Smooth muscle cell (in vitro differentiated cells): ENCODE results near the gene CNTNAP5. TPM values are rescaled to one million over a fixed set of nuclear protein-coding genes. Genes with fewer than 3 reads are reported as not detected.

Experiments
- DNase-seq: peaks from one replicate; lab custom pipeline; 2025; ENCODE audit not compliant: unreplicated experiment; lab: John Stamatoyannopoulos, UW
- H2AFZ ChIP-seq: fragments of 200-600 bp; sonication (generic); 2 replicates; pipeline ENCODE4 v1.6.0; 2016; ENCODE audit warnings: antibody characterized with exemption, low read depth, mild to moderate bottlenecking
- H3F3A ChIP-seq: fragments of 200-600 bp; sonication (generic); 2 replicates; pipeline ENCODE4 v1.6.0; 2017; ENCODE audit warnings: antibody characterized with exemption, low read depth
- H3K27ac ChIP-seq: fragments of 200-600 bp; sonication (generic); 2 replicates; pipeline ENCODE4 v1.5.1; 2016; ENCODE audit warnings: low read depth, mild to moderate bottlenecking
- H3K27me3 ChIP-seq: fragments of 200-600 bp; sonication (generic); 2 replicates; pipeline ENCODE4 v1.6.1; 2016; ENCODE audit warnings: low read depth, mild to moderate bottlenecking
- H3K36me3 ChIP-seq: fragments of 200-600 bp; sonication (generic); 2 replicates; pipeline ENCODE4 v1.5.1; 2016; ENCODE audit warnings: low read depth
- H3K4me1 ChIP-seq: fragments of 200-600 bp; sonication (generic); 2 replicates; pipeline ENCODE4 v1.5.1; 2016; ENCODE audit warnings: low read depth
- H3K4me2 ChIP-seq: fragments of 200-600 bp; sonication (generic); 2 replicates; pipeline ENCODE4 v1.6.0; 2016; ENCODE audit warnings: mild to moderate bottlenecking
- H3K4me3 ChIP-seq: fragments of 200-600 bp; sonication (generic); 2 replicates; pipeline ENCODE4 v1.5.1; 2016; ENCODE audit warnings: mild to moderate bottlenecking
- H3K79me2 ChIP-seq: fragments of 200-600 bp; sonication (generic); 2 replicates; pipeline ENCODE4 v1.6.0; 2016; ENCODE audit warnings: low read depth, mild to moderate bottlenecking
- H3K9ac ChIP-seq: fragments of 200-600 bp; sonication (generic); 2 replicates; pipeline ENCODE4 v1.6.0; 2016; ENCODE audit warnings: low read depth
- H3K9me3 ChIP-seq: fragments of 200-600 bp; sonication (generic); replicated peaks from 2 replicates; pipeline ENCODE4 v1.5.1; 2016; ENCODE audit warnings: low read depth
- H4K20me1 ChIP-seq: fragments of 200-600 bp; sonication (generic); 2 replicates; pipeline ENCODE4 v1.6.0; 2016; ENCODE audit warnings: low read depth
- WGBS: methylation state at CpG from one replicate; pipeline ENCODE4 v1.1.7; 2016; ENCODE audit warnings: low lambda C conversion rate; 5-methylcytosine and 5-hydroxymethylcytosine counted together
- polyA plus RNA-seq: library from polyadenylated mRNA; unstranded; fragments of >200 nt; fragmentation: Nextera tagmentation; extraction: Ambion mirVana; gene quantifications from 2 replicates; pipeline ENCODE4 v1.2.1, GENCODE V29; 2016
- total RNA-seq: library from RNA; depleted of rRNA; stranded (reverse); fragments of >200 nt; gene quantifications from 2 replicates; pipeline ENCODE4 v1.2.3, GENCODE V29; 2014
- TF ChIP-seq, protein P1 (sequence below): fragments of 200-600 bp; sonication (generic); IDR thresholded peaks from 2 replicates; pipeline ENCODE4 v1.5.1; 2017; ENCODE audit warnings: borderline replicate concordance, mild to moderate bottlenecking, antibody characterized with exemption; ENCODE audit not compliant: insufficient read depth, poor library complexity, severe bottlenecking

Gene CNTNAP5
- total and polyA plus RNA-seq, 2 experiments from 2014 or later = not detected

DNA sequence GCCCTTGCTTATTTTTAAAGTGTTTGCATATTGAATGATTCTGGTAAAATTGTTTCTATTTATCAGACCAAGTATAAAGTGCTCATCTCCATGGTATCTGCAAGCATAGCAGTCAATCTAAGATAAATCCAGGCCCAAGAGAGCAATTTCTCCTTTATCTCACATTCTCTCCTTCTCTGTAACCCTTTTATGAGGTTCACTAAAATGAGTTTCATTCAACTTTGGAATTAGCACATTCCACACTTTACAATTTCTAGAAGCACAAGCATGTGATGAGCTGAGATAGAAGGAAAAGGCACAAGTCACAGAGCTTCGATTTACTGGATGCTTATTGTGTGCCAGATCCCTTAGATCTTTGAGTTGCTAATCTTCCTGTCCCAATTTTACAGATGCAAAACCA is 97.3 kb downstream of the CNTNAP5 start:
- Histone ChIP-seq H3K9ac (no peak overlapping the region), H3K4me2 (no peak overlapping the region), H4K20me1 (no peaks in the 10 kb centered on the region), H3K79me2 (no peaks in the 10 kb centered on the region), H3K9me3 (no peaks in the 10 kb centered on the region), H3K36me3 (no peaks in the 10 kb centered on the region), H3K4me3 (no peak overlapping the region), H3F3A (no peaks in the 10 kb centered on the region), H3K27me3 (no peaks in the 10 kb centered on the region), H2AFZ (no peak overlapping the region), H3K4me1 (no peaks in the 10 kb centered on the region), H3K27ac (no peak overlapping the region)
- 21% methylated on average over 1 of the region's 1 CpG for WGBS
- TF ChIP-seq, protein P1, sequence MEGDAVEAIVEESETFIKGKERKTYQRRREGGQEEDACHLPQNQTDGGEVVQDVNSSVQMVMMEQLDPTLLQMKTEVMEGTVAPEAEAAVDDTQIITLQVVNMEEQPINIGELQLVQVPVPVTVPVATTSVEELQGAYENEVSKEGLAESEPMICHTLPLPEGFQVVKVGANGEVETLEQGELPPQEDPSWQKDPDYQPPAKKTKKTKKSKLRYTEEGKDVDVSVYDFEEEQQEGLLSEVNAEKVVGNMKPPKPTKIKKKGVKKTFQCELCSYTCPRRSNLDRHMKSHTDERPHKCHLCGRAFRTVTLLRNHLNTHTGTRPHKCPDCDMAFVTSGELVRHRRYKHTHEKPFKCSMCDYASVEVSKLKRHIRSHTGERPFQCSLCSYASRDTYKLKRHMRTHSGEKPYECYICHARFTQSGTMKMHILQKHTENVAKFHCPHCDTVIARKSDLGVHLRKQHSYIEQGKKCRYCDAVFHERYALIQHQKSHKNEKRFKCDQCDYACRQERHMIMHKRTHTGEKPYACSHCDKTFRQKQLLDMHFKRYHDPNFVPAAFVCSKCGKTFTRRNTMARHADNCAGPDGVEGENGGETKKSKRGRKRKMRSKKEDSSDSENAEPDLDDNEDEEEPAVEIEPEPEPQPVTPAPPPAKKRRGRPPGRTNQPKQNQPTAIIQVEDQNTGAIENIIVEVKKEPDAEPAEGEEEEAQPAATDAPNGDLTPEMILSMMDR = no peak
- DNase-seq = no peak

DNA sequence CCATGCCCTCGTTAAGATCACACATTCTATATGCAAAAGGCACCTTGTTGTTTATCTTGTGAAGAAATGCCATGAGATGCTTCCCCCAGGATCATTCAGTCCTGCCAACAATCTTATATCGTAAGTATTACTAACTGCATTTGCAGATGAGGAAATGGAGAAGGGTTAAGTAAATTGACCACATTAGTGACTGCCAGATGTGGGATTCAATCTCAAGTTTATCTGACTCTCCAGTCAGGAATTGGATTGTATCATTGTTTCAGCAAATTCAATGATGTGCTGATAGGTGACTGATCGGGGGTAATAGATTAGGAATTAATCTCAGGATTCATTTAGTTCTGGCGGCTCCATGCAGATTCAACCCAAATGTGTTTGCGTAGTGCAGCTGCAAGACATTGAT is 106.2 kb downstream of the CNTNAP5 start:
- Histone ChIP-seq H3K9ac (no peak overlapping the region), H3K27me3 (no peaks in the 10 kb centered on the region), H3K4me2 (no peak overlapping the region), H3K36me3 (no peaks in the 10 kb centered on the region), H3K79me2 (no peaks in the 10 kb centered on the region), H4K20me1 (no peaks in the 10 kb centered on the region), H2AFZ (no peak overlapping the region), H3F3A (no peaks in the 10 kb centered on the region), H3K4me3 (no peak overlapping the region), H3K4me1 (no peaks in the 10 kb centered on the region), H3K9me3 (no peaks in the 10 kb centered on the region), H3K27ac (no peak overlapping the region)
- WGBS = 91% methylated on average over 5 of the region's 5 CpGs
- no peak for DNase-seq
- TF ChIP-seq, protein P1 = no peak

DNA sequence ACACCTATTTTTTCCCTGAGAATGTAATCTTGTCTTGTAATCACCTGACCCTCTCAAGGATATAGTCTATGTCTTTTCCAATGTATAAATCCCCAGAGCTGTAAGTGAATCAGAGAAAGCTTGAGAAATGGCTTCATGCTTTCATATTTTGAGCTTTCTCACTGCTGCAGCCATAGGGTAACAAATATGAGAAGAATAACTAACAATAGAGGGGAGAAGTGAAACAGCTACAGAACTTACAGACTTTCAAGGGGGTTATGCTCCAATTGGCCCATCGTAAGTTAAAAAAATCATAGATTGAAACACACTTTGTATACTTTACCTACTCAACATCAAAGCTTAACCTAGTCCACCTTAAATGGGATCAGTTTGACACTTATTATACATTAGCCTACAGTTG is 111.0 kb downstream of the CNTNAP5 start:
- H3K27me3 ChIP-seq = no peaks in the 10 kb centered on the region
- no peaks in the 10 kb centered on the region for H3K4me1 ChIP-seq
- no peaks in the 10 kb centered on the region for H3F3A ChIP-seq
- H4K20me1 ChIP-seq = no peaks in the 10 kb centered on the region
- TF ChIP-seq, protein P1 = no peak
- H3K79me2 ChIP-seq = no peaks in the 10 kb centered on the region
- H3K4me3 ChIP-seq = no peak overlapping the region
- H3K36me3 ChIP-seq = no peaks in the 10 kb centered on the region
- H3K27ac ChIP-seq = no peak overlapping the region
- WGBS = 95% methylated on average over 1 of the region's 1 CpG
- no peak overlapping the region for H3K4me2 ChIP-seq
- no peaks in the 10 kb centered on the region for H3K9me3 ChIP-seq
- no peak for DNase-seq
- no peak overlapping the region for H2AFZ ChIP-seq
- no peak overlapping the region for H3K9ac ChIP-seq

DNA sequence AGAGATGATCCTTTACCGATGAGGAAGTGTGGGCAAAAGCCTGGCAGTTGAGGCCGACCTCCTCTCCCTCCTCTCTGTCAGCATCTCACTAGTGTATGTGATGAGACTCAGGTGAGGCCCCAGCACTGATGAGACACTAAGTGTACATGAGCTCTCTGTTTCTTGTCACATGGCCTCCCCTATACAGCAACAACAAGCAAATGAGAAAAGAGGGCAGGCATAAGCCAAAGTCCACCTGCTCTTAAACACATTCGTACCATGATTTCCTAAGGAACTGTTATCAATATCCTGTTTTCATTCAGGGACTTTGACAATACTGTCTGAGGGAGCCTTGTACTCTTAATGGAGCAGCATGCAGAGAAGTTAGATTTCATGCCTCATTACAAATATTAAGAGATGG is 113.0 kb downstream of the CNTNAP5 start:
- Histone ChIP-seq H3K27me3 (no peaks in the 10 kb centered on the region), H3K9ac (no peak overlapping the region), H2AFZ (no peak overlapping the region), H3K27ac (no peak overlapping the region), H3K4me1 (no peaks in the 10 kb centered on the region), H3K36me3 (no peaks in the 10 kb centered on the region), H3K79me2 (no peaks in the 10 kb centered on the region), H3K4me2 (no peak overlapping the region), H3K9me3 (no peaks in the 10 kb centered on the region), H3F3A (no peaks in the 10 kb centered on the region), H3K4me3 (no peak overlapping the region), H4K20me1 (no peaks in the 10 kb centered on the region)
- TF ChIP-seq, protein P1 = no peak
- 88% methylated on average over 3 of the region's 3 CpGs for WGBS
- no peak for DNase-seq
